Lower leg skin (tissue), 3 donors: ENCODE data around the gene LCN12.

Experiments
- POLR2A ChIP-seq, 2 donors: fragments of 450-650 bp; IDR thresholded peaks; one replicate each; pipeline ENCODE4 v1.6.1; 2016 to 2017; ENCODE audit warnings: antibody characterized with exemption in 2 of 2, mild to moderate bottlenecking in 1 of 2, moderate library complexity in 1 of 2
- TF ChIP-seq, protein P1 (sequence below), 3 donors: fragments of 450-650 bp; IDR thresholded peaks; one replicate each; pipeline ENCODE4 v1.5.1; 2016; ENCODE audit warnings: antibody characterized with exemption in 3 of 3, mild to moderate bottlenecking in 3 of 3, moderate library complexity in 2 of 3

DNA sequence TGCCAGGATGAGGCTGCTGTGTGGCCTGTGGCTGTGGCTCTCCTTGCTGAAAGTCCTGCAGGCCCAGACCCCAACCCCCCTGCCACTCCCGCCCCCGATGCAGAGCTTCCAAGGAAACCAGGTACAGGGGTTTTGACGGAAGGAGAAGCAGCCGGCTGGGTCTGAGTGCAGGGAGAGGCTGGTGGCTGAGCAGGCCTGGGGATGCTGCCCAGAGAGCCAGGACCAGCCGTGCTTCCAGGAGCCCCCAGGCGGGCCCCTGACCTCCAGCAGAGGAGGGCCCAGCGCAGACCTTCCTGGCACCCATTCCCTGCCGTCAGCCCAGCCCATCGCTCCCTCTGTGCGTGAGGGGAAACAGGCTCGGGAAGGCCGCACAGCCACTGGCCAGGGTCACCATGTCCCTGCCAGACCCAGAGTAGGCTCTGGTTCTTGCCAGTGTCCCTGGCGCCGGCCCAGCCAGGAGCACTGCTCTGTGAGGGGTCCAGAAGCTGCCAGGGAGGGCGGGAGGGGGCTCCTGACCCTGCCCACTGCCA is 313 bp downstream of the LCN12 start:
- TF ChIP-seq, protein P1, sequence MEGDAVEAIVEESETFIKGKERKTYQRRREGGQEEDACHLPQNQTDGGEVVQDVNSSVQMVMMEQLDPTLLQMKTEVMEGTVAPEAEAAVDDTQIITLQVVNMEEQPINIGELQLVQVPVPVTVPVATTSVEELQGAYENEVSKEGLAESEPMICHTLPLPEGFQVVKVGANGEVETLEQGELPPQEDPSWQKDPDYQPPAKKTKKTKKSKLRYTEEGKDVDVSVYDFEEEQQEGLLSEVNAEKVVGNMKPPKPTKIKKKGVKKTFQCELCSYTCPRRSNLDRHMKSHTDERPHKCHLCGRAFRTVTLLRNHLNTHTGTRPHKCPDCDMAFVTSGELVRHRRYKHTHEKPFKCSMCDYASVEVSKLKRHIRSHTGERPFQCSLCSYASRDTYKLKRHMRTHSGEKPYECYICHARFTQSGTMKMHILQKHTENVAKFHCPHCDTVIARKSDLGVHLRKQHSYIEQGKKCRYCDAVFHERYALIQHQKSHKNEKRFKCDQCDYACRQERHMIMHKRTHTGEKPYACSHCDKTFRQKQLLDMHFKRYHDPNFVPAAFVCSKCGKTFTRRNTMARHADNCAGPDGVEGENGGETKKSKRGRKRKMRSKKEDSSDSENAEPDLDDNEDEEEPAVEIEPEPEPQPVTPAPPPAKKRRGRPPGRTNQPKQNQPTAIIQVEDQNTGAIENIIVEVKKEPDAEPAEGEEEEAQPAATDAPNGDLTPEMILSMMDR (IDR thresholded peaks at IDR 0.05): no peak
- TF ChIP-seq POLR2A (IDR thresholded peaks at IDR 0.05): no peak
